GM10847 (cell line): ENCODE results near the gene CATSPERD.

Experiments
- POLR2A ChIP-seq: IDR thresholded peaks from 2 replicates; pipeline ENCODE4 v1.6.1; 2011; ENCODE audit not compliant: insufficient read length; ENCODE audit errors: extremely low read depth

Gene CATSPERD

DNA sequence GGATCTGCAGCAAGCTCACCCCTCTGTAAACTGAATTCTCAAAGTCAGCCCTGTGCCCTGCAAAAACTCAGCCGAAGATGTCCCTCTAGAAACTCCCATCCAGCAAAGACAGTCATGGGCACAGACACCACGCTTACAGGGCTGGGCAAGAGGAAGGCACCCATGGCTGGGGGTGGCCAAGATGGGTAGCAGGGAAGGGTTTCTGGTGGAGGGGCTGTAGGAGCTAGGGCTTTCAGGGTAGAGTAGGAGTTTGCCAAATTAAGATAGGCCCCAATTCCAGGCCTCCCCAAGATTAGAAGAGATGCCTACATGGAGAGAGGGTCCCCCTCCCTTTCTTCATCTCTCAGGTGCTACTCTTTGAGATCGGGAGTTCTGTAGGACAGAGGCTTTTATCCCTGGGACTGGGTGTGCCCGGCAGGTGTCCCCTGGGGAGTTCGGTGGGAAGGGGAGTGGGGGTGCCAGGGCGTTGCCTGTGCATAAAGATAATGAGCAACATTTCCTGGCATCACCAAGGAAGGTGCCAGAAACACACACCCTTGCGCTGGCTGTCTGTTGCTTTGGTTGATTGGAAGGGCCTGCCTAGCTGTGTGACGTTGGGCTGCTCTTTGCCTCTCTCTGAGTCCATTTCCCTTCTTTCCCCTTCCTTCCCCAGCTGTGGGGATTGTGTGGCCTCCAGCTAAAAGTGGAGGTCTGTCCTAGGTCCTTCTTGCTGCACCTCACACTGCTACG is 93.8 kb downstream of the CATSPERD start:
- TF ChIP-seq POLR2A = no peak

DNA sequence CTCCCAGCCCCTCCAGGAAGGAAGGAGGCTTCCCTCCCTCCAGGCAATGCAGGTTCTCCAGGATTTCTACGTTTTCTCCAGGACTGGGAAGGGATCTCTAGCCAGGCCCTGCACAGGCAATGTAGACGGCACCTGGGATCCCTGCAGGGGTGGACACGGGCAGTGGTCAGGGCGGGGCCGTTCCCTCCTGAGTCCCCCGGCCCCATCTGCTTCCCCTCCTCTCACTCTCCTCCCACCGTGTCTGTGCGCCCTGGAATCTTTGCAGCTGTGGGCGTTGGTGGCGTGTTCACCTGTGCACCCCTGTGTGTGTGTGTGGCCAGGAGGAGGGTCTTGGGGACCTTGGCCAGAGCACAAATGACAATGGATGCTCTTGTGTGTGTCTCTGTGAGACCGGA is 94.4 kb downstream of the CATSPERD start:
- no peak for TF ChIP-seq POLR2A

DNA sequence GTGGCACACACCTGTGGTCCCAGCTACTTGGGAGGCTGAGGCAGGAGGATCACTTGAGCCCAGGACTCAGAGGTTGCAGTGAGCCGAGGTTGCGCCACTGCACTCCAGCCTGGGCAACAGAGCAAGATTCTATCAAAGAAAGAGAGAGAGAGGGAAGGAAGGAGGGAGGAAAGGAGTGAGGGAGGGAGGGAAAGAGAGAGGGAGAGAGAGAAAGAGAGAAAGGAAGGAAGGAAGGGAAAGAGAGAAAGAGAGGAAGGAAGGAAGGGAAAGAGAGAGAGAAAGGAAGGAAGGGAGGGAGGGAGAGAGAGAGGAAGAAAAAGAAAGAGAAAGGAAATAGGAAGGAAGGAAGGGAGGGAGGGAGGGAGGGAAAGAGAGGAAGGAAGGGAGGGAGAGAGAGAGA is 96.8 kb downstream of the CATSPERD start:
- TF ChIP-seq POLR2A = no peak

- TF ChIP-seq POLR2A = no peak
Observed at GRCh38 chr19:5818594-5818993, 98.2 kb downstream of the CATSPERD start.

DNA sequence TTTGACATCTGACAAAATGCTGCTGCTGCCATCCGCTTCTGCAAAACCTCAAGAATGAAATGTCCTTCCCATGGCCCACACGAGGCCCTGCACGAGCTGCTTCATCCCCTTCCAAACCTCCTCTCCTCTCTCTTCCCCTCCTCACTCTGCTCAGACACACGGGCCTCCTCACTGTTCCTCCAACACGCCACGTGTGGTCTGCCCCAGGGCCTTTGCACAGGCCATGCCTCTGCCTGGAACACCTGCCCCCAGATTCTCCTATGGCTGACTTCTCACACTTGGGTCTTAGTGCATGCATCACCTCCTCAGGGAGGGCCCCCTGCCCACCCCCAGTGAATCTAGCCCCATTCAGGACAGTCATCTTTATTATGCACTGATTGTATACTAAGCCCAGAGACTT is 100.3 kb downstream of the CATSPERD start:
- TF ChIP-seq POLR2A = no peak

DNA sequence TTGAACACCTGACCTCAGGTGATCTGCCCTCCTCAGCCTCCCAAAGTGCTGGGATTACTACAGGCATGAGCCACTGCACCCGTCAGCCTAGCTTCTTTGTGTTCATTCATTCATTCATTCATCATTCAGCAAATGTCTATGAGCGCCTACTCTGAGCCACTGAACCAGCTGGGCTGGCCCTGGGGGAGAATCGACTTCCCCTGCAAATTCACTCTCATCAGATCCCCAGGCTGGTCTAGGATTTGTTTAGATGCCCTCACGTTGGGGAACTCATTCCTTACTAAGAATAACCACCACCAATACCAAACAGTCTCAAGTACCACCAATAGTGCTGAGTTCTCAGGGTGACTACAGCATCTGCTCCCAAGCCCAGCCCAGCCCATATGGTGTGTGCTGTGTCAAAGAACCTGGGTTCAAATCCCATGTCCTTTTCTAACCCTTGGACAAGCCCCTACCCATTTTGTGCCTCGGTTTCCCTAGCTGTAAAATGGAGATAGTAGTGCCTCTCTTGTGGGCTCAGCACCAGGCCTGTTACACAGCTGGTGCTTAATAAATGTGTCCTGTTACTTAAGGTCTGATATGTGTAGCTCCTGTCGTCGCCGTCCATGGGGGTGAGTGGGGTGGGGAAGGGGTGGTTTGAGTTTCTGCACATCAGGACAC is 101.2 kb downstream of the CATSPERD start:
- TF ChIP-seq POLR2A = no peak

DNA sequence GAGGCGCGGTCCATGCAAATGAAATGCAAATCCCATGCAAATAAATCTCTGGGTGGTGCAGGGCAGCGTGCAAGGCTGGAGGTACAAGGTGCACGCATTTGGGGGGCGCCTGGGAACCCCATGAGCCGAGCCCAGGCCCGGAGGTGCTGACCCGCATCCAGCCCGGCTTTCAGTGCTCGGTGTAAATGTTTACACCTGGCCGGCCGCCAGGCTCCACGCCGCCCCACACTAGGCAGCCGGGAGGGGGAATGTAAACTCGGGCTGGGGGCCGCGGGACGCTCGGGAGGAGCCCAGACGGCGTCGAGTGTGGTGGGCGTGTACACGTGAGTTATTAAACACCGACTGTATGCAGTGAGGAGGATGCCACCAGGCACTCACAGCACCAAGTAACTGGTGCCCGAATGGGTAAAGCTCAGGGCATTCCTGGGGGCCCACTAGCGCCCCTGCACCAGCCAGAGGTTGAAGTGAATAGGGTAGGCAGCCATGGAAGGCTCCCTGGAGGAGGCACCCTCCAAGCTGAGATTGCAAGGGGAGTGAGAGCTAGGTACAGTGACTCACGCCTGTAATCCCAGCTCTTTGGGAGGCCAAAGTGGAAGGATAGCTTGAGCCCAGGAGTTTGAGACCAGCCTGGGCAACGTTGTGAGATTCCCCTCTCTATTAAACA is 101.9 kb downstream of the CATSPERD start:
- no peak for TF ChIP-seq POLR2A

GRCh38 chr19:5823579-5824281 is 103.3 kb downstream of the CATSPERD start:
- TF ChIP-seq POLR2A = no peak

GRCh38 chr19:5824751-5825150 is 104.3 kb downstream of the CATSPERD start:
- TF ChIP-seq POLR2A = no peak

- TF ChIP-seq POLR2A = no peak
Observed at GRCh38 chr19:5825178-5825577, 104.7 kb downstream of the CATSPERD start.

DNA sequence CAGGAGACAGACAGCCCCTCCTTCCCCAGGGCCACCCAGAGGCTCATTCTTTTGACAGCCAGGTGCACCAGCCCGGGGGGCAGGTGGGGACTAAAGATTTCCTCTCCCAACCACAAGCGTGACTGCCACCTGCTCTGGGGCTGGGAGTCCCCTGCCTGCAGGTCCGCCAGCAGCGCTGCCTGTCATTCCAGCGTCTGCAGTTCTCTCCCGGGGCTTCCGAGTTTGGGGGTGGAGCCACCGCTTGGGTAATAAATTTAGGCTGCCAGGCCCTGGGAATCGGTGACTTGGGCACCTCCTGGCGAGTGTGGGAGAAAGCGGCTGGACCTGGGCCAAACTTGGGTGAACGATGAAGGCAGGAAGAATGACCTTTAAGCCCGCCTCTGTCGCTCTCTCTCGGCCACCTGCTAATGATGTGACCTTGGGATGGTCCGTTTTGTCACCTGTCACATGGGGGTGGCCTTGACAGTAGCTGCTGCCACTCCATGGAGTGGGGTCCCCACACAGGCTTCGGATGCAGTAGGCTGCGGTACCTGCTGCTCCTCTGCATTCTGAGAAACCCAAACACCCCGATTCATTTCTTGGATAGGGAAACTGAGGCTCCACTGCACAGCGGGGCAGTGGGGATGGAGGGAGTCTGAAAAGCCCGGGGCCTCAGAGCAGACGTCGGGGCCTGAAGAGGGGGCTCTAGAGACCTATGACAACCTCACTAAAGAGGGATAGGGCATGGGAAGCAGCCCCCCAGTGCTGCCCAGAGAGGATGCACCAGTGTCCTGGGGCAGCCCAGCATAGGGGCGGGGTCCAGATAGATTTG is 106.3 kb downstream of the CATSPERD start:
- TF ChIP-seq POLR2A = no peak

DNA sequence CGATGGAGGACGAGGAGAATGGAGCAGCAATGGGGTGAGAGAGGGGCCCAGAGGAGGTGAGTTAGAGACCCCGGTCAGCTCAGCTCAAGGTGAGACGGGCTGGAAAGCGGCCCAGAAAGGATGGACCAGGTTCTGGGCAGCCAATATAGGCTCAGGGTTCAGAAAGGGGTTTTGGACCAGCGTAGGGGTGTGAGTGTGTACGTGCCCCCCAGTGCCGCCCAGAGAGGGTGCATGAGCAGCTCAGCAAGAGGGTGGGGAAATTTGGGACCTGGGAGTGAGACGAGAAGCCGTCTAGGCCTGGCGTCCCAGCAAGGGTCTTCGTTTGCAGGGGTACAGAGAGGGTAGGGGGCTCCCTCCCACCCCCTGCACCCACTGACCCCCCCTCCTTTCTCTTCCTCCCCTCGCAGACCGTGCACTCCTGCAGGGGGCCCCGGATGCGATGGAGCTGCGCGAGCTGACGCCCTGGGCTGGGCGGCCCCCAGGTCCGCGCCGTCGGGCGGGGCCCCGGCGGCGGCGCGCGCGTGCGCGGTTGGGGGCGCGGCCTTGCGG is 107.0 kb downstream of the CATSPERD start:
- TF ChIP-seq POLR2A = no peak

DNA sequence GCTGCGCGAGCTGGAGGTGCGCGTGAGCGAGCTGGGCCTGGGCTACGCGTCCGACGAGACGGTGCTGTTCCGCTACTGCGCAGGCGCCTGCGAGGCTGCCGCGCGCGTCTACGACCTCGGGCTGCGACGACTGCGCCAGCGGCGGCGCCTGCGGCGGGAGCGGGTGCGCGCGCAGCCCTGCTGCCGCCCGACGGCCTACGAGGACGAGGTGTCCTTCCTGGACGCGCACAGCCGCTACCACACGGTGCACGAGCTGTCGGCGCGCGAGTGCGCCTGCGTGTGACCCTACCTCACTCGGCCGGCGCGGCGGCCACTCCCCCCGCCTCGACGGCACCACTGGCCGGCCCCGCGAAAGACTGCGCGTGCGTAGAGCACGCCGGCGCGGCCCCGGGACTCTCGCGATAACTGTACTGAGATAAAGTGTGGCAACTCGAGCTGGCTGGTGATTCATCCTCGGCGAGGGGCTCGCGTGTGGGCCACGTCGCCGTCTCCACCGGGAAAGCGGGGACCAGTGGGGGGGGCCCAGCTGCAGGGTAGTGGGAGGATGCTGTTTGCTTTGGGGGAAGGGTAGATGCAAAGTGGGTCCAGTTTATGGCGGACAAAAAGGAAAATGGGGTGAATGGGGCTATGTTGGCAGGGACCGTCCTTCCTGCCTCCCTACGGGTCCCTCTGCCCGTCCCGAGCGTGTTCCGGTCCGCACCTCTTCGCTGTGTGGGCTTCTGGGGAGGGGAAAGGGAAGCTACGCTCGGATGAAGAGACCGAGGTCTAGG is 107.6 kb downstream of the CATSPERD start:
- peak; percentile 97 for TF ChIP-seq POLR2A
